Measurements from ENCODE around the gene CNPY4.

DNA sequence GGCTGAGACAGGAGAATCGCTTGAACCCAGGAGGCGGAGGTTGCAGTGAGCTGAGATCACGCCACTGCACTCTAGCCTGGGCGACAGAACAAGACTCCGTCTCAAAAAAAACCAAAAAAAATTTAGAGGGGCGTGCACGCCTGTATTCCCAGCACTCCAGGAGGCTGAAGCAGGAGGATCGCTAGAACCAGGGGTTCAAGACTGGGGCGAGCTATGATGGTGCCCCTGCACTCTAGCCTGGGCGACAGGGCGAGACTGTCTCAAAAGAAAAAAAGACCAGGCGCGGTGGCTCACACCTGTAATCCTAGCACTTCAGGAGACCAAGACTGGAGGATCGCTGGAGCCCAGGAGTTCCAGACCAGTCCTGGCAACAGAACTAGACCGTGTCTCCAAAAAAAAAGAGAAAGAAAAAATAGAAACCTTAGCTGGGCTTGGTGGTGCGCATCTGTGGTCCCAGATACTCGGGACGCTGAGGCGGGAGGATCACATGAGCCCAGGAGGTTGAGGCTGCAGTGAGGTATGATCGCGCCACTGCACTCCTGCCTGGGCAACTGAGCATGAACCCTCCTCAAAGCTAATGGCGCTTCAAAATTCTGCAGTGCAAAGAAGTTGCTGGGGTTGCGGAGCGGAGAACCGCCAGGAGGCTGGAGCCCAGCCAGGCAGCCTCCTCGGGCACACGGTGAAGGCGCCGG, 7.0 kb downstream of the CNPY4 start:
- TF ChIP-seq NFIC (IDR thresholded peaks at IDR 0.05; ENCODE audit: low read depth, low read length) (no peak), YY1 (IDR thresholded peaks at IDR 0.05; ENCODE audit: low read depth, low read length) (no peak), SMARCA5 (IDR thresholded peaks at IDR 0.05) (peak; percentile 77), KLF5 (IDR thresholded peaks at IDR 0.05; ENCODE audit: partially characterized antibody) (no peak)
- TF ChIP-seq, protein P1, sequence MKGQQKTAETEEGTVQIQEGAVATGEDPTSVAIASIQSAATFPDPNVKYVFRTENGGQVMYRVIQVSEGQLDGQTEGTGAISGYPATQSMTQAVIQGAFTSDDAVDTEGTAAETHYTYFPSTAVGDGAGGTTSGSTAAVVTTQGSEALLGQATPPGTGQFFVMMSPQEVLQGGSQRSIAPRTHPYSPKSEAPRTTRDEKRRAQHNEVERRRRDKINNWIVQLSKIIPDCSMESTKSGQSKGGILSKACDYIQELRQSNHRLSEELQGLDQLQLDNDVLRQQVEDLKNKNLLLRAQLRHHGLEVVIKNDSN (IDR thresholded peaks at IDR 0.05; ENCODE audit: borderline replicate concordance, extremely low read length, insufficient read depth, low read depth, low read length): no peak

Data from GM12878 (cell line).